Bronchial epithelial cell (primary cell): ENCODE results near the gene CHMP1A. TPM values are rescaled to one million over a fixed set of nuclear protein-coding genes. Genes with fewer than 3 reads are reported as not detected.
"Not testable (repeated sequence)": the region's sequence is repeated elsewhere in the genome, so short reads cannot be mapped to it uniquely, and the experiment has no call there.

ENCODE experiments used
- DNase-seq: peaks from one replicate; pipeline ENCODE4 v3.0.0-alpha.2; 2010; ENCODE audit warnings: low read depth
- FAIRE-seq: peaks from 2 replicates; lab custom pipeline; 2011; peaks lifted over from hg19 to GRCh38; lab: Jason Lieb, UNC
- H3K27me3 ChIP-seq: 2 replicates; pipeline ENCODE4 v1.5.1; 2011; ENCODE audit warnings: low read length; ENCODE audit not compliant: control insufficient read depth, insufficient read depth
- H3K36me3 ChIP-seq: 2 replicates; pipeline ENCODE4 v1.5.1; 2011; ENCODE audit warnings: low read length; ENCODE audit not compliant: control insufficient read depth, insufficient read depth
- H3K4me3 ChIP-seq: 2 replicates; pipeline ENCODE4 v1.5.1; 2011; ENCODE audit warnings: mild to moderate bottlenecking, low read depth, low read length, control low read depth
- total RNA-seq: library from RNA; depleted of rRNA; stranded (reverse); fragments of >200 nt; gene quantifications from 2 replicates; pipeline ENCODE4 v1.2.1, GENCODE V29; 2014
- TF ChIP-seq, protein P1 (sequence below): IDR thresholded peaks from 2 replicates; pipeline ENCODE4 v1.5.1; 2011; ENCODE audit warnings: mild to moderate bottlenecking, moderate library complexity, low read length, control low read depth, inconsistent platforms; ENCODE audit not compliant: insufficient read depth, severe bottlenecking

Gene CHMP1A
- total RNA-seq, 1 donor from 2014 or later: 101 TPM

DNA sequence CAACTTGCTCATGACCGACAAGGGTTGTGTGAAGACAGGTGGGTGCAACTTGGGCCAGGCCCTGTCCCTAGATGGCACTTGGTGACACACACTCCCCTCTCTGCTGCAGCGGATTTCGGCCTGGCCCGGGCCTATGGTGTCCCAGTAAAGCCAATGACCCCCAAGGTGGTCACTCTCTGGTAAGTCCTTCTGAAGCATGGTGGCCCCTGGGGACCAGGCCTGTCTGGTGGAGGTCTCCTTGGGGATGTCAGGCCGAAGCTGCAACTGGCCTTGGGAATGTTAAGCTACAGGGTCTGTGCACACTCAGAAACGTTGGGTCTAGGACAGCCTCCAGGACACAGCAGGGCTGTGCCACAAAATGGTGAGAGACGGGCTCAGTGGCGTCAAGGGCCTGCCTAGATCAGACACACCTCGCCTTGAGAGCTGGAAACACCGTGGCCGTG is 35.8 kb upstream of the CHMP1A start:
- Histone ChIP-seq H3K27me3 (no peaks in the 10 kb centered on the region), H3K4me3 (no peak overlapping the region), H3K36me3 (peaks cover 46% of the 10 kb centered on the region)
- TF ChIP-seq, protein P1, sequence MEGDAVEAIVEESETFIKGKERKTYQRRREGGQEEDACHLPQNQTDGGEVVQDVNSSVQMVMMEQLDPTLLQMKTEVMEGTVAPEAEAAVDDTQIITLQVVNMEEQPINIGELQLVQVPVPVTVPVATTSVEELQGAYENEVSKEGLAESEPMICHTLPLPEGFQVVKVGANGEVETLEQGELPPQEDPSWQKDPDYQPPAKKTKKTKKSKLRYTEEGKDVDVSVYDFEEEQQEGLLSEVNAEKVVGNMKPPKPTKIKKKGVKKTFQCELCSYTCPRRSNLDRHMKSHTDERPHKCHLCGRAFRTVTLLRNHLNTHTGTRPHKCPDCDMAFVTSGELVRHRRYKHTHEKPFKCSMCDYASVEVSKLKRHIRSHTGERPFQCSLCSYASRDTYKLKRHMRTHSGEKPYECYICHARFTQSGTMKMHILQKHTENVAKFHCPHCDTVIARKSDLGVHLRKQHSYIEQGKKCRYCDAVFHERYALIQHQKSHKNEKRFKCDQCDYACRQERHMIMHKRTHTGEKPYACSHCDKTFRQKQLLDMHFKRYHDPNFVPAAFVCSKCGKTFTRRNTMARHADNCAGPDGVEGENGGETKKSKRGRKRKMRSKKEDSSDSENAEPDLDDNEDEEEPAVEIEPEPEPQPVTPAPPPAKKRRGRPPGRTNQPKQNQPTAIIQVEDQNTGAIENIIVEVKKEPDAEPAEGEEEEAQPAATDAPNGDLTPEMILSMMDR: no peak
- no peak for FAIRE-seq
- no peak for DNase-seq

DNA sequence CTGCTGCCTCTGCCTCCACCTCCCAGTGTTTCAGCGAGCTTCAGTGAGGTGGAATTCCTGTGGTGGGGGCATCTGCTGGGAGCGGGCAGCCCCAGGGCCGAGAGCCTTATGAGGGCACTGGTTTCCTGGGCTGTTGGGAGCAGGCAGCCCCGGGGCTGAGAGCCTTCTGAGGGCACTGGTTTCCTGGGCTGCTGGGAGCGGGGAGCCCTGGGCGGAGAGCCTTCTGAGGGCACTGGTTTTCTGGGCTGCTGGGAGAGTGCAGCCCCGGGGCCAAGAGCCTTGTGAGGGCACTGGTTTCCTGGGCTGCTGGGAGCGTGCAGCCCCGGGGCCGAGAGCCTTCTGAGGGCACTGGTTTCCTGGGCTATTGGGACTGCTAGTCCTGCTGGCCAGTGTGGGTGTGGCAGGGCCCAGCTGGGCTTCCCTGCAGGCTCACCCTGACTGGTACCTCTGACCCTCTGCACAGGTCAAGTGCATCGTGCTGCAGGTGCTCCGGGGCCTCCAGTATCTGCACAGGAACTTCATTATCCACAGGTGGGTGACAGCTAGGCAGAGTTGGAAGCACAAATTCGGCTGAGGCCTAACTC is 34.6 kb upstream of the CHMP1A start:
- Histone ChIP-seq H3K4me3 (no peak overlapping the region), H3K36me3 (peaks cover 46% of the 10 kb centered on the region), H3K27me3 (no peaks in the 10 kb centered on the region)
- FAIRE-seq (no peak), DNase-seq (no peak)
- TF ChIP-seq, protein P1: no peak

DNA sequence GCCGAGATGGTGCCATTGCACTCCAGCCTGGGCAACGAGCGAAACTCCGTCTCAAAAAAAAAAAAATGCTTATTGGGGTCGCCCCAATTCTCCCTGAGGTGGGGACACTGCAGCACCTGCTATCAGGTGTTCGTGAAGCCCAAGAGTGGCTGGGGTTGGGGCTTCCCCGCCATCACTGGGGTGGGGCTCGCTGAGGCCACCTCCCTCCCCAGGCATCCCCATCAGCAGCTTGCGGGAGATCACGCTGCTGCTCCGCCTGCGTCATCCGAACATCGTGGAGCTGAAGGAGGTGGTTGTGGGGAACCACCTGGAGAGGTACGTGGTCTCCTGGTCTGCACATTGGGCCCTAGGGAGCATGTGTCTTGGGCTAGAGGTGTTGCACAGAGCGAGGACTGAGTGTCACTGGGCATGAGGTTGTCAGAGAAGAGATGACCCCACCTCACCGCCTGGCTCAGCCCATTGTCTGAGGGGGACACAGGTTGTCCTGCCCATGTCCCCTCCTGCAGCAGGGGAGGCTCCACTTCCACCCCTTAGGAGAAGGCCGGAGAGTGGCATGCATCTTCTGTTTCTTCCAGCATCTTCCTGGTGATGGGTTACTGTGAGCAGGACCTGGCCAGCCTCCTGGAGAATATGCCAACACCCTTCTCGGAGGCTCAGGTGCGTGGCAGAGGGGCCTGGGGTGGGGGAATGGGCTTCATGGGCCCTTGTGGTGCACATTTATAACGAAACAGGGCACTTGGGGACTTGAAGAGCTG is 33.9 kb upstream of the CHMP1A start:
- TF ChIP-seq, protein P1: no peak
- FAIRE-seq: peak; percentile 58
- Histone ChIP-seq H3K36me3 (peaks cover 44% of the 10 kb centered on the region), H3K27me3 (no peaks in the 10 kb centered on the region), H3K4me3 (no peak overlapping the region)
- DNase-seq: no peak

DNA sequence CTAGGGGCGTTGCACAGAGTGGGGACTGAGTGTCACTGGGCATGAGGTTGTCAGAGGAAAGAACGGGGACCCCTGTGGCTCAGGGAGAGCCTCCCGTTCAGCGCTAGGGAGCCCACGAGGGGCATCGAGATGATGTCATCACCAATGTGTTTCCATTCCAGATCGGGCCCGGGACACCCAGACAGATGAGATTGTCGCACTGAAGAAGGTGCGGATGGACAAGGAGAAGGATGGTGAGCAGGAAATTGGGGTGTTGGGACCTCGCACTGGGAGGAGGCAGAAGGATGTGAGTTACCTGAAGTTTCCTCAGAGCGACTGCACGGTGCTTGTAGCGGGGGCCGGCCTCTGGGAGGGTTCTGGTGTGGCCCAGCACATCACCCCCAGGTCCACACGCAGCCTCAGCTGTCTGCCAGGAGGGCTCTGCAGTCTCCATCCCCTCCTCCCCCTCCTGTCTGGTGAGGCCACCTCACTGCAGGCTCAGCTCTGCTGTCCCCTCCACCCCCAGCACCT is 32.9 kb upstream of the CHMP1A start:
- Histone ChIP-seq H3K36me3 (peaks cover 42% of the 10 kb centered on the region), H3K4me3 (no peak overlapping the region), H3K27me3 (no peaks in the 10 kb centered on the region)
- DNase-seq: no peak
- no peak for FAIRE-seq
- TF ChIP-seq, protein P1: no peak

DNA sequence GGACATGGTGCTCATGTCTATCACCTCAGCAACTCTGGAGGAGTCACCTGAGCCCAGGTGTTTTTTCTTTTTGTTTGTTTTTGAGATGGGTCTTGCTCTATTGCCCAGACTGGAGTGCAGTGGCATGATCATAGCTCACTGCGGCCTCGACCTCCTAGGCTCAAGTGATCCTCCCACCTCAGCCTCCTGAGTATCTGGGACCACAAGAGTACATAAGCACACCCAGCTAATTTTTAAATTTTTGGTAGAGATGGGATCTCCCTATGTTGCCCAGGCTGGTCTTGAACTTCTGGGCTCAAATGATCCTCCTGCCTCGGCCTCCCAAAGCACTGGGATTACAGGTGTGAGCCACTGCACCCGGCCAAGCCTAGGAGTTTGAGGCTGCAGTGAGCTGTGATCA is 32.1 kb upstream of the CHMP1A start:
- H3K4me3 ChIP-seq, FAIRE-seq, DNase-seq, H3K27me3 ChIP-seq: not testable (repeated sequence)
- peaks cover 38% of the 10 kb centered on the region for H3K36me3 ChIP-seq

DNA sequence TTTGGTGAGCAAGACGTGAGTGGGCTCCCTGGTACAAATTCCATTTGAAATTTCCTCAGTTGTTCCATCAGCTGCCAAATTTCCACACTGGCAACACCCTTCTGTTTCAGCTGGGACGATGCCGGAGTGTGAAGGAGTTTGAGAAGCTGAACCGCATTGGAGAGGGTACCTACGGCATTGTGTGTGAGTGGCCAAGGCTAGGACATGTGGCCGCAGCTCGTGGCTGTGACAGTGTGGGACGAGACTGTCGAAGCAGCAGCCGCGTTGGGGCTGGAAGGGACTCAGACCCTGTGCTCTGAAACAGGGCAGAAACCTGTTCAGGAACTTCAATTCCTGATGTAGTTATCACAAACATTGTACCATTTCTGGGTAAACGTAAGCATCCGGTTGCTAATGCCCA is 31.6 kb upstream of the CHMP1A start:
- Histone ChIP-seq H3K27me3 (no peaks in the 10 kb centered on the region), H3K4me3 (no peak overlapping the region), H3K36me3 (peaks cover 36% of the 10 kb centered on the region)
- no peak for FAIRE-seq
- DNase-seq: no peak
- TF ChIP-seq, protein P1: no peak
